NCI-H1105 treated with DMSO at 0.1 percent for 48 hours (cell line): ENCODE measurements around the gene FUCA2.

Source experiments
- DNase-seq: peaks from one replicate; lab custom pipeline; 2025; lab: John Stamatoyannopoulos, UW

Gene FUCA2, protein sequence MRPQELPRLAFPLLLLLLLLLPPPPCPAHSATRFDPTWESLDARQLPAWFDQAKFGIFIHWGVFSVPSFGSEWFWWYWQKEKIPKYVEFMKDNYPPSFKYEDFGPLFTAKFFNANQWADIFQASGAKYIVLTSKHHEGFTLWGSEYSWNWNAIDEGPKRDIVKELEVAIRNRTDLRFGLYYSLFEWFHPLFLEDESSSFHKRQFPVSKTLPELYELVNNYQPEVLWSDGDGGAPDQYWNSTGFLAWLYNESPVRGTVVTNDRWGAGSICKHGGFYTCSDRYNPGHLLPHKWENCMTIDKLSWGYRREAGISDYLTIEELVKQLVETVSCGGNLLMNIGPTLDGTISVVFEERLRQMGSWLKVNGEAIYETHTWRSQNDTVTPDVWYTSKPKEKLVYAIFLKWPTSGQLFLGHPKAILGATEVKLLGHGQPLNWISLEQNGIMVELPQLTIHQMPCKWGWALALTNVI

DNA sequence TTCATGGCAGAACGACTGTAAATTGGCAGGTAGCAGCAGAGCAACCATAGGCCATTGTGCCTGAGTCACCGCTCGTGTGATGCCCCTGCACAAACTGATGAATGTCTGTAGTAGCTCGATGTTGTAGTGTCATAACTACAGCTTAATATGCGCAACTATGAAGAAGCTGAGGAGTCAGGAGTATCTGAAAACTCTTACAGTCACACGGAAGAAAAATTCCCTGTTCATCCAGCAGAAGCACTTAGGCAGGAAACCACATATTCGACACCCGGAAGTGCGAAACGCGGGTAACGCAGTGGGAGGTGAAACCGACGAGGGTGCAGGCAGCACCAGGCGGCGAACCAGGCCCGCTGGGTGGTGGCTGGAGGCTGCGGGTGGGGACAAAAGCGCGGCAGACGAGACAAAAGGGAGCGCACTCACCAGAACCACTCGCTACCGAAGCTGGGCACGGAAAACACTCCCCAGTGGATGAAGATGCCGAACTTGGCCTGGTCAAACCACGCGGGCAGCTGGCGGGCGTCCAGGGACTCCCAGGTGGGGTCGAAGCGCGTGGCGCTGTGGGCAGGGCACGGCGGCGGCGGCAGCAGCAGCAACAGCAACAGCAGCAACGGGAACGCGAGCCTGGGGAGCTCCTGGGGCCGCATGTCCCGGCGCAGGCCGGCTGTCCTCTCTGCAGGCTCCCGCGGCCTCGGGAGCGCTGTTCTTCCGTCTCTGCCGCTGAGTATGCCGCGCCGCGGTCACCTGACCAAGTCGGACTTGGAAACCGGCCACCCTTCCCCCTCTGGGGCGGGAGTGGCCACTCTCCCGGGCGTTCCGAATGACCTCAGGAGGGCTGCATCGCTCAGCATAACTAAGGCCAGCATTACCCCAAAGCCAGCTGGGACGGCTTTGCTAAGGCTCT is at the start of gene FUCA2:
Gene FUCA2 (minus strand): TSS at position 730 of the 901 bp plus-strand sequence. CDS start 86 bp downstream, at position 644.
- DNase-seq: peak; percentile 46

DNA sequence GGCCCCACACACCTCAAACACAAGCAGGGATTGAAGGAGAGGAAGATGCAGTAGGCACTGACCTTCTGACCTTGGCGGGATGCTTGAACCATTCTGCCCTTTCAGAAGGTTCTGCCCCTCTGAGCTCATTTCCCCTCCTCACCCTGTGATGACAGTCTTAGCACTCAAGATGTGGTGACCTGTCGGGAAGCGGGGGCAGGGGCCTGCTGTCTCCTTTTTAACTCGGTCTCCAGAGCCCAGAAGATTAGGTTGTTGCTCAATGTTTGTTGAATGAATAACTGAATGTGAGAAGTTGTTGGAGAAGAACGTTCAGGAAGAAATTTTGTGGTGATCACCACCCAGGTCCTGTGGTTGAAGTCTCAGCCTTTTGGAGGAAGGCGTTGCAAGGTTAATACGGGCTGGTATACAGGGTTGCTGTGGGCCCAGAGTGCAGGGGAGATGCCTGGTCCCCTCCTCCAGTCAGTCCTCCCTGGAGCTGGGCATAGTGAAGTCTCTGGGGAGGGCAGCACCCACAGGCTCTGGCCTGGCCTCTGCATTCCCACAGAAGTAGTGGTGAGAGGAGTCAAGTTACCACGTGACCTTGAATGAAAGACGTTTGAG is 49.7 kb upstream of the FUCA2 start:
- no peak for DNase-seq

DNA sequence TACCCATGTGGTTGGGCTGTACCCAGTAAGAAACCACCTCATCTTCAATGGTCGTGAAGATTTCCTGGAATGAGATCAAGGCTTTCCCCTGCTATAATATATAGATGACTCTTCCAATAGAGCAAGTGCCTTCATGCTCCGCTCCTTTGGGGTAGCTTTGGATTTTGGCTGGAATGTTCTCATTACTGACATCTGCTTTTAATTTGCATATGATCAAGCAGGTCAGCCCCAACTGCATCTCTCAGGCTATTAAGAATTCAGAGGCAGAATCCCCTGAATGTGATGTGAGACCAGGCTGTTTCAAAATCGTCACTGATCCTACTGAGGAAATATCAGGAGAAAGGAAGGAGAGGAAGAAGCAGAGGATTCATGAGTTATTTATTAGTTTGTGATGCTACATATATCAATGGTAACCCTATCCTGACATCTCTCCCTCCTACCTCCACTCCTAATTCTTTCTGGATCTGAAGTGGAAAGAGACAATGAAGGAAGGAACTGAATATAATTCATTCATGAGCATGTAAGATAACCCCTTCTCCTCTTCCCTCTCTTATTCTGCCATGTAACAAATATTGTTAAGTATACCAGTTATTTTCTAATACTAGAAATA is 47.6 kb upstream of the FUCA2 start:
- no peak for DNase-seq

DNA sequence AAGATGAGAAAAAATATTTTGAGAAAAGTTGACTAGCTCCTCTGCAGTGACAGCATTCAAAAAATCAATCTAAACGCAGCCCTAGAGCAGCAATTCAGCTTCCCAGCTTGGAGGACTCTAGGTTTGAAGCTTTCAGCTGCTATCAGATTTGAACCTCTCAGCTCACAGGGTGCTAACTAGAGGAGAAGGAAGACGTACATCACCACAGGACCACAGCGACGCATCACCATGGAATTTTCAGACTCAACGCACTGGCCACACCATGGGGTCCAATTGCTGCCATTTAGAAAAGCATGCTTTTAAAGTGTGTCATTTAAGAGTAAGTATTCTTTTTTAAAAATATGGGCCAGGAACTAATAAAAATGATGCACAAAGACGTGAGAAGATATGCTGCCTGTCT is 45.0 kb upstream of the FUCA2 start:
- no peak for DNase-seq

DNA sequence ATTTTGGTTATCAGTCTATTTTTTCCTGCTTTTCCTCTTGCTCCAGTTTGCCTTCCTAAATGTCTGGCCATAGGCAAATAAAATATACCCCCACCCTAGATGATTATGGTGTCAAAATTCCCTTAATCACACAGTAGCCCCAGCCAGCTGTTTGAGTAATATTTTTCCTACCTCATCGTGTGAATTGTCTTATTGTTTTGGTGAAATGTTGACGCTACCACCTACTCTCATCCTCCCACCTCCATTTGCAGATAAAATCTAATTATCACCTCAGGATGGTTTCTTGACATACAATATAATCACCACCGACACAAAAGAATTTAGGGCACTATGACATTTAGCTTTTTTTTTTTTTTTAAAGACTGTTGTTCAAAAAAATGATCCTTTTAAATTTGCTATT is 44.1 kb upstream of the FUCA2 start:
- DNase-seq: no peak

DNA sequence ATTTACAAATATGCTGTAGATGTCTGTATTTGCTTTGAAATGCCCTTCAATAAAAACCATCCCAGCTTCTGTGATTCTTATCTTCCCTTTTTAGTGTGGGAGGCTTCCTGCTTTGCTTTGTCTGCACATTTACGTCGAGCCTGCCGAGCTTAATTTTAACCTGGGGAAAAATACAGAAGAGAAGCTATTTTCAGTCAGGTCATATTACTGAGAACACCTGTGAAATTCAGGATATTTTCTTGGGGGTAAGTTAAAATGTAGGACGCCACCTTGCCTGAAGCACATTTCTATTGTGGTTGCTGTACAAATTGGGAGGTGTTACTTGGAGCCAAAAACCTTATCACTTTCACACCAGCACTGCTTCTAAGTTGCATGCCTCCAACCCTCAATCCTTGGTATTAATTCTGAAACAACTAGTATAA is 43.6 kb upstream of the FUCA2 start:
- no peak for DNase-seq

DNA sequence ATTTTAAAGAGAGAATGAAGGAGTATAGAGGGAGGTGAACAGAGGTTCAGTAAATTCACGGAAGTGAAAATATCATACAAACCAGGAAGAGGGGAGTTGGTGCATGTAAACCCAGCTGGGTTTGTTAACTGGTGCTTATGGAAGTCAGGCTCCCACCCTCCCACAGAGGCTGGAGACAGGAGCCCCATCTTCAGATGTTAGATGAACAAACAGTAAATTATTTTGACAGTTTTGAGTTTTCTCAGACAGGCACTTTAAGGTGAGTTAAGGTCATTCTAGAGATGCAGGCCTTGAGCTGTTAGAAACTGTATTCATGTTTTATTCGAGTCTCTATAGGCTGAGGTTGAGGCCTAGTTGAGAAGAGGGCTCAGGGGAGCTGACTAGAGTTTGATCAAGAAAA is 41.8 kb upstream of the FUCA2 start:
- DNase-seq: no peak

DNA sequence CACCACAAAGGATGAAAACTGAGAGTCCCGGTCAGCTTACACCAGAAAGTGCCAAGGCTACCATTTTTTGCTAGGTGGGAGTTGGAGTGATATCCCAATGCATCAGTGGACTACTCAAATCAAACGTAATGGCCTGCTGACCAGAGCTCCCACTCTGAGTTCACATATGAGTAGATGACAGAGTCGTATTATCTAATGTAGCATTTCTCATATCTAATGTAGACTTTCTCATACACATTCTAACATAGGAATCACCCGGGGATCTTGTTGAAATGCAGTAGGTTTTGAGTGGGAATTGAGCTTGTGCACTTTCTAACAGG is 38.4 kb upstream of the FUCA2 start:
- no peak for DNase-seq

DNA sequence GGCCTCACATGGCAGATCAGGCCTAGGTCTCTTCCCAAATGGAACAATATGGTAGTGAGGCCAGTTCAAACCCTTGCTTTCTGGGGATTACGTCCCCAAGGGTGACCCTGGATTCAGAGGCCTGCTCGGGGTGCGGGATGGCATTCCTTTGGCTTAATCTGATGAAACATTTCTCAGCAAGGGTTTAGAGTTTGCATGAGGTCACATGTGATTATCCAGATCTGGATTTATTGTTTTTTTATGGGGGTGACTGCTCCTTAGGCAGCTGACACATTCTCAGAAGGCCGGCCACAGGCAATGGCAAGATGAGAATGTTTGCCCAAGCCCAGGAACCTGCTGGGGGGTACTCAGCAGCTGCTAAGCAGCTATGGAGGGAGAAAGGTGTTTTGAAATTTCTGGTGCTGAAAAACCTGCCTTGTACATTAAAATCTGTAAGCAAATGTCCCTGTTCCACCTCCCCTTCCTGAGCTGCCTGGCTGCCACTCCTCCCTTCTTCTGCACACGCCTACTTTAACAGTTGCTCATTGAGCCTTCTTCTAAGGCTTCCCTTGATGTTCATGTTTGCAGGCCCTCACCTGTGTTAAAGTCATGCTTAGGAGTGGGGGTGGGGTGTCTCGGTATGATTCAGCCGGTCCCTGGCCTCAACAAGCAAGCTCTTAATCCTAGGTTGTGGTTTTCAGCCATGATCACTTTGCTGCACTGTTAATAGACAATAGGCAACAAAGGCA is 37.9 kb upstream of the FUCA2 start:
- DNase-seq: no peak

DNA sequence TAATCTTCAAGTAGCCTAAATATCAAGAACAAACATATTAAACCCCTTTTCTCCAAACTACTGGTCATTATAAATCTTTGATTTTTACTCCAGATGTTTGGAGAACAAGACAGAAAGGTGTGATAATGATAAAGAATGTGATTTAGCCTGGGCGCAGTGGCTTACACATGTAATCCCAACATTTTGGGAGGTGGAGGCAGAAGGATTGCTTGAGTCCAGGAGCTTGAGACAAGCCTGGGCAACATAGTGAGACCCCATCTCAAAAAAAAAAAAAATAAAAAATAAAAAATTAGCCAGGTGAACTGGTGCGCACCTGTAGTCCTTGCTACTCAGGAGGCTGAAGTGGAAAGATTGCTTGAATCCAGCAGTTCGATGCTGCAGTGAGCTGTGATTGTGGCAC is 35.1 kb upstream of the FUCA2 start:
- DNase-seq: no peak

DNA sequence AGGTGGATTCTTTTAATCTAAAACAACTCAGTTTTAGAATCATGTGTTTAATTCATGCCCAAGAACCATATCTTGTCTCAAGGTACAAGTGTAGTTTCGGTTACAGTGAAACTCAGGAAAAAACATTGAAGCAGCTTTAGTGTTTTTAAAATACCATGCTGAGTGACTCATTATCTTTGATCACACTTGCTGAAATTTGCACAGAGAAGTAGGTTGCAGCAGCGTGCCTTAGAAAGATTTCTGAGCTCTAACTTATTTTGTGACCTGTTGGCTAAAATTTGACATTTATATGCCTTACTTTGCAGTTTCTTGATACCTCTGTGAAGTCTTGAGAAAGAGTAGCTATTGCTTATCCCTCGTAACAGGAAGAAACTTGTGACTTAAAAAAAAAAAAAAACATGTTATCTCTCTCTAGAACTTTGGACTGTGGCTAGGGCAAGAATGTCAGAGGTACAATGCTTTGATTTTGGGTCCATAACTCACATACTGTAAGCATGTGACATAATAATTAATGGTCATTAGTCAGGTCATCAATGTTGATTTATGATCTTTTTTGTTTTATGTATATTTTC is 34.5 kb upstream of the FUCA2 start:
- DNase-seq: no peak

DNA sequence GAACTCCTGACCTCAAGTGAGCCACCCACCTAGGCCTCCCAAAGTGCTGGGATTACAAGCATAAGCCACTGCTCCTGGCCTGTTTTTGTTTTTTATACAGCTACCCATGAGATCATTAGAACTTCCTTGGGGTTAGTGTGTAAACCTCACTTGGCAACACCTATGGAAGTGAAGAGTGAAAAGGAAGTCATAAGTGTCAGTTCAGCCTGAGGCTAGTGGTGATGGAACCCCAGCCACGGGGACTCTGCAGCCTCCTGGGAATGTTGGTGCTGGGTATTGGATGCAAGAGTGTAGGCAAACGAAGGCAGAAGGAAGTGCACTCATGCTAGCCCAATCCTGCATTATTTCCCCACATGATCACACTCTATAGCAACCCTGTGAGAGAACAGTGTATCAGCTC is 33.6 kb upstream of the FUCA2 start:
- no peak for DNase-seq

DNA sequence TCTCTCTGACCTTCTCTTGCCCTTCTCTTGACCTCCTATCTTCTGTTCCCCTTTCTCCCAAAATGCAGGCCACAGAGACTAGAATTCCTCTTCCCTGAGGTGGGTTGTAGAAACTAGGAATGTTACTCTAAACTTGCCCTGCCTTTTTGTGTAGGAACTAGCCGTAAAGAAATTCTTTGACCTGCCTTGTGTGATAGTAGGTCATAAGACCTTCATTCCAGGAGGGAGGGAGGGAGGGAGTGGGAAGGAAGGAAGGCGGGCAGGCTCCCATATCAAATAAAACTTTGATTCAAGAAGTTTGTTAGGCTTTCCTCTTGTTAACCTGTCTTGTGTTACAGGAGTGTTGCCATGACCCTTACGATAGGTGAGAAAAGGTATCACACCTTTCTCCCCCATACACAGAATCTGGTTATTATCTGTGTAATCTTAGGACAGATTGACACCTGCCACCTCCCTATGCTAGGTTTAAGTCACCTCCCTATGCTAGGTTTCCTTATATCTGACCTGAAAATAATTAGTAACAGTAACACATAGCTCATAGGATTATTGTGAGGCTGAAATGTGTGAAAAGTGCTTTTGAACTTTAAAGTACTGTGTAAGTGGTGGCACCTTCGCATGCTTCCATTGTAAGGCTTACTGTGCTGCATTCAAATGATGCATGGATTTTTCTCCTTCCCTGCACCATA is 32.6 kb upstream of the FUCA2 start:
- no peak for DNase-seq

DNA sequence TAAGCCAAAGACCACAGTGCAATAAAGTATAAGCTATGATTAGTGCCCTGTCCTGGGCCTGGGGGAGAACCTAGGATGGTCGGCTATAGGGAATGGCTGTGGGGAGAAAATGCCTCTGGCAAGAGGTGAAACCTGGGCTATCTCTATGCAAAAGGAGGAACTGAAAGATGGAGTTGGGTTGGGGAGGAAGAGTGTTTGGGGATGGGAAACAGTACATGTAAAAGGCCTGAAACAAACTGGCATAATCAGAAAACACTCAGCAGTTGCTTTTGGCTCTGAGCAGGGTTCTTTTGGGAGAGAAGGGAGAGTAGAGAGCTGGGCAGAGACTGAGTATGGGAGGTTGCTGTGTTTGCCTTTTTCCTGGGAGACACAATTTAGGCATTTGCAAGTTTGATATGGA is 31.9 kb upstream of the FUCA2 start:
- DNase-seq: no peak

DNA sequence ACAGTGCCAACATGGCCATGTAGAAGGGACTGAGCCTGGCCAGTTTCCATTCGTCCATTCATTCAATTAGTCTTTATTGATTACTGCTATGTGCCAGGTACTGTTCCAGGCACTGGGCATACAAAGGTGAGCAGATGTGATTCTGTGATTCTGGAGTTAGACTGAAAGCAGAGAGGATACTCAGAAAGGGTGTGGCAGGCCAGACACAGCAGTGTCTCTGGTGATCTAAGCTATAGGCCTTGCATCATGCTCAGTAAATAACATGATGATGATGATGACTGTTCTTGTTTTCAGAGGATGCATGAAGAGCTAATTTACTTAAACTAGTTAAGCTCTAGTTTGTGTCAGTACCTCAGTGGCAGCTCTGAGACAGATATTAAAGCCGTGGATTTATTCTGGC is 31.4 kb upstream of the FUCA2 start:
- DNase-seq: no peak

DNA sequence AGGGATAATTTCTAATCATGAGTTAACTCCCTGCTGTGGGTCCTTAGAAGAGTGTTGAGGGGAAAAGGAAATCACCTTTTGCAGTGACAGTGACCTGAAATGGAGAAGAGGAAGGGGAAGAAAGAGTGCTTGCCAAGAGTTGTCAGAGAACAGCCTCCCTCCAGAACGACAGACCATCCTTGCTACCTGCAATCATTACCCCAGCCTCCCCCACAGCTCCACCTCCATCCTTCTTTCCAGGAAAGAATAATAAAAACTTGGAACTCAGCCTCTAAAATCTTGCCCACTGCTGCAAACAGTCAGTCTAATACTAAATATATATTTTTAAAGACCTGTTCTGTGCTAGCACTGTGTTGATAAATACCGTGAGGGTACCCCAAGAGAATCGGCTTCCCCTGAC is 28.7 kb upstream of the FUCA2 start:
- DNase-seq: no peak

DNA sequence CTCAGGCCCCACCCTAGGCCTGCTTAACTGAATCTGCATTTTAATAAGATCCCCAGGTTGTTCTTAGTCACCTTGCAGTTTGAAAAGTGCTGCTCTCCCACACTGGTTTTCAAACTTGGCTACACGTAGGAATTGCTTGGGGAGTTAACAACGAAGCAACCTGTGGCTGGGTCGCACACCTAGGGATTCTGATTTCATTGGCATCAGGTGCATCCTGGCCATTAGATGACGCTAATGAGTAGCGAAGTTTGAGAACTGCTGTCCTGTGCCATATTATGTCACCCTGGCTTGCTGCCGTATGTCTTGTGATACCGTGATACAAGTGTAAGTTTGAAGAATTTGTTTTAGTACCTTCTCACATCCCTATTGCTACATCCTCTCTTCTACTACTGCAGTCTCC is 28.2 kb upstream of the FUCA2 start:
- DNase-seq: no peak

DNA sequence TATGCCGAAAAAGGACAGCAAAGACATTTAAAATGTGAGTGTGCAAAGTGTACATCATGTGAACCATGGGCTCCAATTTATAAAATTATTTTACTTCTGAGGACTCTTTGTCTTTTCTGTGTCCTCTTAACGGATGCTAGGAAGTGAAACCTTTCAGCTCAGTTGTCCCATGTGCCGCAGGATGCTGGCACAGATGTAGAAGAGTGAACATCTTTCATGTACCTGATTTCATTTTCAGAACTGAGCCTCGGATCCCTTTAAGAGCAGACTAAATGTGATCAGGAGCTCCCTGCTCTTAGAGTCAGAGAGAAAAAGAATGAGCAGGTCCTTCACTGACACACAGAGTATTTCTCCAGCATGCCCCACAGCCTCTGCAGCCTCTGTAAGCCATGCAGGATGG is 27.6 kb upstream of the FUCA2 start:
- DNase-seq: no peak

DNA sequence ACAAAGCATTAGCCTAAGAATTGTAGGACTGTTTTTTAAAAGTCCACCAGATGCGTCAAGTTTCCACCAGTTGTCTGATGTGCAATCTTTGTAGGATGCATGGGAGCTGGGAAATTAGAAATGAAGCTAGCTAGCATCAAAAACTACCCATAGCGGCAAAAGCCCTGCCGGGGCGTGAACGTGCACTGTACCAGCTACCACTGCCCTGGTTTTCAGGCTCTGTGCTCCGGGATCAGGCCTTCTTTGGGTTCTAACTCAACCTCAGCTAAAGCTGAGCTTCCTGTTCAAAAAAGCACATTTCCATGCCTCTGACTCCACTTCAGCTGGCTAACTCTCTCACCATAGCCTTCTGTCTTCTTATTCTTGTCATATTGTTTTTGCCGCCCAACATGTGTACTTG is 26.9 kb upstream of the FUCA2 start:
- no peak for DNase-seq

DNA sequence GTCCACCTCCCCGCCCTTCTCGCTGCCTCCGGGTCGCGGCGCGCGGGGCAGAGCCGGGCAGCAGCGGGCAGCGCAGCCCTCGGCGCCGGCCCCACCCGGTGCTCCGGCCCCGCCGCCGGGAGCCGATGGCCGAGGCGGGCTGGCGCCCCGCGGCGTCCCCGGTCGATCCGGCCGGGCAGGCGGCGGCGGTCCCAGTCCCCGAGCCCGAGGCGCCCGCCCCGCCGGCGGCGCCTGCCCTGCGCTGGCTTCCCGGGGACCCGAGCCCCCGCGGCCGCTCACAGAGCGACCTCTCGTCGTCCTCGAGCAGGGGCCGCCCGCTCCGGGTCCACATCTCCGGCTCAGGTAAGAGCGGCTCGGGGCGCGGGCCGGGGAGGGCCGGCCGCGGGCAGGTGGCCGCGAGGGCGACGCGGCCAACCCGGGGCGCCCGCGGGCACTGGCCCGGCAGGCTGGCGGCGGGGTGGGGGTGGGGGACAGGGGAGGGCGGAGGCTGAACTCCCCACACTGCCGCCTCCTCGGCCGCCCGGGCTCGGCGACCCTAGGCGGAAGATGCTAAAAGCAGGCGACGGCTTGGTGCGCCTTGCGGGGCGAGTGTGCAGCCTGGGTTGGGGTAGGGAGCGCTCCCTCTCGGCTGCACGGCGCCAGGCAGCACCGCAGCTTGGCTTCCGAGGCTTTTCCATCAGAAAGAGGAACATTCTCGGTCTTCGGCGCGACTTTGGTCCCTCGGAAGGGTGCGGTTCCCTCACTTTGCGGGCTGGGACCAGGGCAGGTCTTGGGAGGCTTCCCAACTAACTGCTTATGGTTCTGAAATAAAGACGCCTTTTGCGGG is 25.6 kb upstream of the FUCA2 start:
- peak; percentile 43 for DNase-seq
